GM21619 (cell line): ENCODE data around the gene DSCAML1.

Experiments used
- ATAC-seq: cut with Tn5 transposase; IDR thresholded peaks from one replicate; pipeline ENCODE4 v1.9.1; 2021; ENCODE audit not compliant: unreplicated experiment

Gene DSCAML1

DNA sequence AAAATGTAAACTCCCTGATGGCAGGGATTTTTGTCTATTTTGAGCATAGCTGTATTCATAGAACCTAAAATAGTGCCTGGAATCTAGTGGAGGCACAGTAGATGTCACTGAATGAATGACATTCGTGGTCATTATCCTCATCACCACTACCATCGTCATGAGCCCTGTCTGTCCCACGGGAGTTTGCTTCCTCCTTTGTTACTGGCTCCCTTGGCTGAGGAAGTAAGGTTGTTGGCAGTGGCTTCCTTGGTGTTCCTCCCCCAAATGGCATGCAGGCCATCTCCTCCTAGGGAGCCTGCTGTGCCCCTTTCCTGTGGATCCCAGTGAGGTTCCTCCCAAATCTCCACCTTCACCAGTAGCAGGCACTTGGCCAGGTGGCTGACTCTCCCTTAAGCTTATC, 286.4 kb downstream of the DSCAML1 start:
- ATAC-seq: no peak

DNA sequence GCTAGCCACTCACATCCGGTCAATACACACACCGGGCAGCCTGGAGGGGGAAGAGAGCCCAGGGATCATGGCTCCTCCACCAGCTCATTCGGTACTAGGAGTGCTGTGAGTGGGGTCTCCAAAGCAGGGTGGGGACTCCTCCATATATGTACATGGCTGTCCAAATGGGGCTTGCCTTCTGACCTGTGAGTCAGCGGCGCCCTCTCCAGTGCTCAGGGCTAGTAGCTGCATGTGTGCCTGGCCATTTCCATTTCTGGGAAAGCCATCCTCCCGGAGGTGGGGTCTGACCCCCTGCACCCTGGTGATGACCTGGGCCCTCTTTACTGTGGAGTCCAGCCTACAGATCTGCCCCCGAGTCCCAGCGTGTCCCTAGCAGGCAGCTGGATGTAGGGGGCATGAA, 287.5 kb downstream of the DSCAML1 start:
- no peak for ATAC-seq

DNA sequence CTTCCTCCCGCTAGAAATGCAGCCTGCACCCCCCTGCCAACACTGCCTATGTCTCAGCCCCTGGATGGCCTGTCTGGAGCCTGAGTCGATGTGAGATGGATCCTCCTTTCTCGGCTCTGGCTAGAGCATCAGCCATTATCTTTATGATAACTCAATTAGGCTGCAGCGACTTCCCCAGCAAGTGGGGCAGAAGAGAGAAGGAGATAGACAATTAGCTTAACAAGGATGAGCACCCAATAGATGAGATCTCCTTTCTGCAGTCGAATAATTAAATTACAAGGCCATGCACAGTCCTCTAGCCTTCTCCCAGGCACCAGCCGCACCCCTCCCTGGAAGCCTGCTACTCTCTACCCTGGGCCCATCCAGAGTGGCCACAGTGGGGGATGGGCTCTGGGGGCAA, 290.0 kb downstream of the DSCAML1 start:
- ATAC-seq: no peak

DNA sequence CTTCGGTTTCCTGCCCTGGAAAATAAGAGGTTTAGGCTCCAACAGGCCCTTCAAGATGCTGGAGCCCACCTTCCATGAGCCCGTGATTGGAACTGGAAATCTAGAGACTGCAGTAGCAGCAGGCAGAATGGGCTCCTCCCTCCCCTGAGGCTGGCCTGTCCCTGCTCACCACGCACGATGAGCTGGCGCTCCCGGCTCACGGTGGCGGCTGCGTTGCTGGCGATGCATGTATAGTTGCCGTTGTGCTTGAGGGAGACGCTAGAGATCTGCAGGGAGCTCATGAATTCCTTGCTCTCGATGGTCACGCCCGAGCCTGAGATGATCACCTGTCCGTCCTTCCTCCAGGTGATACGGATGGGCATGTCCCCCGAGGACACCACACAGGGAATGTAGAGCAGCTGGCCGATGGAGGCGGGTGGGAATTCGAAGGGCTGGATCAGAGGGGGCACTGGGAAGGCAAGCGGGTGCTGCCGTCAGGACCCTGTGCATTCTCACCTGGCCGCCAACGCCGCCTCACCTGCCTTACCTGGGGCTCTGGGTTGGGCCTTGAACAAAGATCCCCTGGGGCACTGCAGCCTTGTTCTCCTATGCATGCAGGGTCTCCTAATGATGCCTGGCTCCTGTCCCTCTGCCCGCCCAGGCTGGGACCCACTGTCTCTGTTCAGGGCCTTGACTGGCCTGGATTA, 291.6 kb downstream of the DSCAML1 start:
- ATAC-seq: no peak

DNA sequence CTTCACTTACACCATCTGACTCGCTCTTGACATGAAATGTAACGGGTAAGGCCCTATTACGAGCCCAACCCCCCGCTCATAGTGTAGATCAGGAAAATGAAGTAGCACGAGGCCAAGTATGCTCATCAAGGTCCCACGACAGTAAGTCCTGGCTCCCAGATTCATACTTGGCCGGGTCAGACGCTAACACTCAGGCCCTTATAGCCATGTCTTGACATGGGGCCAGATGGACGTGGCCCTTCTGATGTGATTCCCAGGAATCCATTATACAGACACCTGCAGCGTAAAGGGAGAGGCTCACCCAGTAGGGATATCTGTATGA, 294.3 kb downstream of the DSCAML1 start:
- ATAC-seq: no peak

DNA sequence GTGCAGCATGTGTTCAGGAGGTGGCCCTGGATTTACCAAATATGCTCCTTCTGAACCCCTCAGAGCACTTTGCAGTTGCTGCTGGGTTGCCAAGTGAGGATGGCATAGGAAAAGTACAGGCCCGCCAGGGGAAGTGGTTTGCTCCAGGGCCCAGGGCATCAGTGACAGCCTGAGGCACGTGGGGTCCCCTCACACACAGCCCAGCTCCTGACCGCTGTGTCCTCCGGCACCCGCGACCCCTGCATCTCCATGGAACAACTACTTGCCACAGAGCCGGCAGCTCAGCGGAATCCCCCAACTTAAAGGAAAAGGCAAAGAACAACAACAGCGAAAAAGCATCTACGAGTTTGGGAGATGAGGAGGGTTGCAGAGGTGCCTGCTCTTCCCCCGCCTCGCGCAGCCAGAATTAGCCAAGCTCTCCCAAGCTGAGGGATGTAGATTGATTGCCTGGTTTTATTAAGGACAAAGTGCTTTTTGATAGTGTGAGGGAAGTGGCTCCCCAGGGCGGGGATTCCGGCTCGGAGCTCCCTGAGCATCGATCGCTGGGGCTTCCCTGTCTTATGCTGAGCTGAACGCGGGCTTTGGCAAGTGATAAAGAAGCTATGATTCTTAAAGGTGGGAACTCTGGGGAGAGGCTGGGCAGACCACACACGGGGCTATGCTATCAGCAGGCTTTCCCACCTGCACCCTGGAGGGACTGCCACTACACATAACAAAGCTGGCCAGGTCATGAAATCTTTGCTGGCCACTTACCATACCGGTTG, 294.8 kb downstream of the DSCAML1 start:
- ATAC-seq: no peak

DNA sequence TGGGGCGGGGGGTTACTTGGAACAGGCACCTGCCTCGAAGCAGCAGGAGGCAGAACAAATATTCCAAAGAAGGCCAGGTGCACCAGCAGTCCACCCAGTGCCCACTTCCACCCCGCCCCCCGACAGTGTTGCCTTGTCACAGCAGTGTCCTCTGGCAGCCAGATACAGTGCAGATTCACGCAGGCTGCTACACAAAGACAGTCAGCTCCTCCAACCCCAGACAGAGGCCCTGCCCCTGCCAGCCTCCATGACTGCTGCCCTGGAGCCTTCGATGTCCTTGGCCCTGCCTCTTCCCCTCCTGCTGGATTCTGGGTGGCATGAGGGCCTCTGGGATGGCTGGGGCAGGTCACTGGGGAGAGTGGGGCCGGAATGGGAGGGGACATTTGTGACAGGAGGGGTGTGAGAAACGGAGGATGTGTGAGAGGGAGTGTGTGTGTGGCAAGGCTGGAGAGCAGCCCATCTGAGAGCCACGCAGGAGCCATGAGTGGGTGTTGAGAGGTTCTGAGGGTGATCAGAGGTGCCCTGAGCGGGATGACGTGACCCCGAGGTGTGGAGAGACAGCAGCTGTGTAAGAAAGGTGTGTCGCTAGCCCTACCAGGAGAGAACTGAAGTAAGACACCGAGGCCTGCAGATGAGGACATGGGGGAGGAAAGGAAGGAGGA, 295.6 kb downstream of the DSCAML1 start:
- no peak for ATAC-seq

DNA sequence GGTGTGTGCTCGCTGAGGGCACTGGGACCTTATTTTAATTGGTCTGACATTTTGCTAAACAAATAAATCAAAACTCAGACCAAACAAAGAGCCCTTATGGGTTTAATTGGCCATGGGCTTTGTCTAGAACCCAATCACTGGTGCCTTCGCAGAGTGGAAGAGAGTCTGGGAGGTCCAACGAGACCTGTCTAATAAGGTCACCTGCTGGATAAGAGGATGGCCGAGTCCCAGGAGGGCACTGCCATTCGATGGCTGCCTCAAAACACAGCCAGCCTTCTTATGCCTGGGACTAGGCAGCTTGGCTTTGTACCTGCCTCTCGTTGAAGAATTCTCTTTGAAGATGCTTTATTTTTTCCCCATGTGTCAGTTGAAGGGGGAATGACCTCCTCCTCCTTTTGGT, 298.2 kb downstream of the DSCAML1 start:
- no peak for ATAC-seq

DNA sequence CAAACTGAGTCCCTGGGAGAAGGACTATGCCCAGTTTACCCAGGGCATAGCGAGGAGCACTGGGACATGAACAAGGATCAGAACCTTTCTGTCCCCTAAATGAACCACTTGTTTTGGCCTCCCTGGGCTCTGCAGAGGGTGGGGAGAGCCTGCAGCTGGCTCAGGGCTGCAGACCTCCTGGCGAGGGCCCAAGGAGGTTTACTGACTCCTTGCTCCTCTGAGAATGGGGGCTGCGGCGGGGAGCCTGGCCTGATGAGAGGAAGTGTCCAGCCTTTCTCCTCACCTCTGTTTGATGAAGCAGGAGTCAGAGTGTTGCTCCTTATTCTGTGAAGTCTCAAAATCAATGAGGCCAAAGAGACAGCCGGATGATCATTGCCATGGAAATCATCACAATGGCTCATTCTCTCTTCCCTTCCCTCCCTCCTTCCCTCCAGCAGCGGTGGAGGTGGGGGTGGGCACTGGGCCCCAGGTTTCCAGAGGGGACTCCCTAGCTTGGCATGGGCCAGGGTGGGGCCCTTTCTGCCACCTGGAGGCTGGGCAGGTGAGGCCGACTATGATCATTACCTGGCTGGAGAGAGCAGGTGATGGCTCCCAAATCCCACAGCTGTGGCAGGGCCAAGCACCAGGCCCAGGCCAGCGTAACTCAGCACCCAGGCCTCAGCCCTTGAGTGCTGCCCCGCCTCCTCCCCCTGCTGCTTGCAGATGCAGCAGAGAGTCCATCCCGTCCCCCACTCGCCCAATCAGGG, 299.6 kb downstream of the DSCAML1 start:
- ATAC-seq: no peak

DNA sequence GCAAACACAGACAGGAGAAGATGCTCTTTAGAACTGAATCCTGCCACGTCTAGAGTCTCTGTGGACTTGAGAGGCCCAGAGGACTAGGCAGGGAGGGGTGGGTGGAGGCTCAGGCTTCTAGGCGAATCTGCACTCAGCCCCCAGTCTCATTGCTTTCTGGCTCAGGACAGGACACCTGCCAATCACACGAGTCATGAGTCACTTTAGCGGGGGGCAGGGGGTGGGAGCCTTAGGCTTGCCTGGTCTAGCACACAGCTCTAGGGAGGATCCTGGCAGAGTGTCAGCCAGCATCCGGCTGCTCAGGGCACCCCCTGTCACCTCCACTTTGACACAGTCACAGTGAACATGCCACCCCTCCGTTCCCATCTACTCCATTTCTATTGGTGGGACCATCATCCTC, 301.7 kb downstream of the DSCAML1 start:
- no peak for ATAC-seq

DNA sequence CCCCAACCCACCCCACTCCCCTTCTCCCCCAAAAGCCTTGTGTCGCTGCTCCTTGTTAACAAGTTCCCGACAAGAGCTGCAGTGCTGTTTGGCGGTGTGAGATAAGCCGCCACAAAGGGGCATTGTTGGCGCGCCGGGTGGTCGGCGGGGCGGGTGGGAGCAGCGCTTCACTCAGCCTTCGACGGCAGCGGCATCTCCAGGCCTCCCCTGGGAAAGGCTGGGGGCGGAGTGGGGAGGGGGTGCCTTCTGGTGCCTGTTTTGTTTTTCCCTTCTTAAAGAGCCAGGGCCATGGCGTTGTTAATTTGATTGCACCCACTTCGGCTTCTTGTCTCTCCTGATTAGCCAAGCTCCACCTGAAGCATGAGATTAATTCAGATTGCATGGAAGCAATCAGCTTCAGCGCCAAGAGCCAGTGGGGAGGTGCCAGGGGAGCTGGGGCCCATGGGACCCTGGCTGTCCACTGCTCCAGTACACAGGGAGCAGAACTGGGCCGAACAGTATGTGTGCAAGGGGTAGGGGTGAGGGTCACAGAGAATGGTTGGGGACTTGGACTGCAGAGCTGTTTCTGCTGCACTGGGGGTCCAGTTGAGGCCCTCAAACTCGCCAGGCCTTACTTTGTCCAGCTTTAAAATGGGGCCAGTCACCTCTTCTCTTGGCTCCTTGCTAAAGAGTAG, 304.3 kb downstream of the DSCAML1 start:
- no peak for ATAC-seq

DNA sequence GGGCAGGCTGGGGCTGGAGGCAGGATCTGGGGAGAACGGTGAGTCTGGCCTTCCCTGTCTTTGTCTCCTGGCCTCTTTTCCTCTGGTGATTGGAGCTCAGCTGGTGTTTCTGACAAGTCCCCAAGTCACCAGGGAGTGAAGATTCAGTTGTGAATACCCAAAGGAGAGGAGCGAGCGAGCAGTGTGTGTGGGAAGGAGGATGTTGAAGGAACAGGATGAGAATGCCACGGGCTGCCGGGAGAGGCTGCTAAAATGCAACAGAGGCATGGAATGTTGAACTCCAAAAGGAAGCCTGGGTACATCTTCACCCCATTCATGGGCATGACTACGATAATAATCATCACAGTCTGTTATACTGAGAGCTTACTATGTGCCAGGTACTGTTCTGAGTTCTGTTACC, 306.1 kb downstream of the DSCAML1 start:
- ATAC-seq: no peak

DNA sequence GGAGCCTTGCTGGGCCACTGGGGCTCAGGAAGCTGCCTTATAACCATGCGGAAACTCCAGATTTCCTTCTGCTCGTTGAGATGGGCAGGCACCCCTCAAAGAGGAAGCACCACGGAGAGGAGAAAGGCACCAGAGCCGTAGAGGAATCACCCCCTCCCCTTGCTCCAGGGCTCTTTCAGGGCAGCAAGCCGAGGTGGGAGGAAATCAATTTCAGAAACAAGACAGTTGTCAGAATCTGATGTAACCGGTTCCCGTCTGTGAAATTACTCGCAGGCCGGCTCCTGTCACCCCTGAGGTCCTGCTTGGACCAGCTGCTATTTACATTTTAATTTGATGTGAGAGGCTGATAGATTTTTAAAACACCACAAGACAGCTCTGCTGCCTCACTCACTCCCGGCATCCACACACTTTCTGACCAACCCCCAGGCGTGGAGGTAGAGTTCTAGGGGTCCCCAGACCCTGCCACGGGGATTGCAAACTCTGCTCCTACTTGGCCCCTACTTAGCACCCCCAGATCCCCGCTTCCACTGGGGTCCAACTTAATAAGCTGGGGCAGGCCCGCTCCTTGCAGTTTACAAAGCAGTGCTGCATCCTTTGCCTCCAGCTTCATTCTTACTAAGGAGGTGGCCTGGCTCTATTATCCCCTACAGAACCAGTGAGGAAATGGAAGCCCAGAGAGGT, 306.9 kb downstream of the DSCAML1 start:
- ATAC-seq: no peak

DNA sequence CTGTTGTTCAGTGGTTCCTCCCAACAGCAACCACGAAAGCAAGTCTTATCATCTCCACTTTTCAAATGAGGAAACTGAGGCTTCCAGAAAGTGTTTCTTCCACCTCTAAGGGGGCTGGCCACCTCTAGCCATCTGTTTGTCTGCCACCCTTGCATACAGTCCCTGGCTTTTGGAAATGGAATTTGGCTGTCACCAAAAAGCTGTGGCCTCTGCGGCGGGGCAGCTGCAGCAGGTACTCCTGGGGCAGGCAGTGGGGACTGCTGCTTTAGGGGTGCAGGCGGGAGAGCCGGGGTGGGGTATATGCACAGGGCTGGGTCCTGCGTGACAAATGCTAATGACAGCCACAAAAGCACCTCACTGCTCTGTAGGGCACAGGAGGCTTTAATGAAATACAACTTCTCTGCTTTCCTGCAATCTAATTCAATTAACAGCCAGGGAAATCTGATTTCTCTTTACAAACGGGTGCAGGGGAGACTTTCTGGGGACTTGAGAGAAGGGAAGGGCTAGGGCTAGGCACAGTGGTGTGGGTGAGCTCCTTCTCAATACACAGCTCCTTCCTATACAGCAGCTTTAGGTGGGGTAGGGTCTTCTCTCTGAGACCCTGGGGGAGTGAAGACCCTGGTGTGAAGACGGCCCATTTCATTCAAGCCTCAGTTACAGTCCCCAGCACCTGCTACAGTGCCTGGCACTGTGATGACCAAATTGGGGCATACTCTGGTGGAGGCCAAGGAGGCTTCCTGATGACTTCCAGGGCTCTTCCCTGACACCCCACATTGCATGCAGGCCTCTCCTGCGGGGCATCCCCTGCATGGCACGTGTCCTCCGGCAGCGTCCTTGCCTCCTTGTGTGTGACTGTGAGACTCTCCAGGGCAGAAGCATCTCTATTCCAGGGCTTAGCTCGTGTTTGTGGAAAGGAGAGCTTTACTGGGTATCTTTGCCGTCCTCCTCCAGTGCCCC, 307.7 kb downstream of the DSCAML1 start:
- no peak for ATAC-seq

DNA sequence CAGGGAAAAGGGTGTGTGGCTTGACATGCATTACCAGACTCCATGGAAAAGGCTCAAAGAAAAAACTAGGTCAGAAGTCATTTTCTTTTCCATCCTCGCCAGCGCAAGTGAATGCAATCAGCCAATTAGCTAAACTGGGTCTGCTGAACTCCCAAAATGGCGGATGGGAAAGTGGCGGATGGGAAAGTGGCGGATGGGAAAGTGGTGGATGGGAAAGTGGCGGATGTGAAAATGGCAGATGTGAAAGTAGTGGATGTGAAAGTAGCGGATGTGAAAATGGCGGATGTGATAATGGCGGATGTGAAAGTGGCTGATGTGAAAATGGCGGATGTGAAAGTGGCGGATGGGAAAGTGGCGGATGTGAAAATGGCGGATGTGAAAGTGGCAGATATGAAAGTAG, 311.0 kb downstream of the DSCAML1 start:
- ATAC-seq: no peak

DNA sequence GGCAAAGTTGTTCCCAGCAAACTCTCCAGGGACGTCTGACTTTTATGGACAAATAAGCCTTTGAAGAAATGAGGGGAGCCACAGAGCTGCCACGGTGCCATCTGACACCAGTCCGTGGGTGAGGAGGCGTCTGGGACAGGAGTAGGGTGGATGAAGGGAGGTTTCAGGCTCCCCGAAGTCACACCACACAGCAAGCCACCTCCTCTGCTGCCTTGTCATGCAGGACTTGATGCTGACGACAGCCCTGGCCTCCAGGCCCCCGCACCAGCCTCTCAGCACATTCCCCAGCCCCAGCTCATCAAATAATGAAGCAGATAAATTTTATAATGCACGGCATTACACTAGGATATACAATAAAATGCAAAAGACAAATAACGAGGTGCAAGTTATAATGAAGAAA, 312.9 kb downstream of the DSCAML1 start:
- ATAC-seq: no peak

DNA sequence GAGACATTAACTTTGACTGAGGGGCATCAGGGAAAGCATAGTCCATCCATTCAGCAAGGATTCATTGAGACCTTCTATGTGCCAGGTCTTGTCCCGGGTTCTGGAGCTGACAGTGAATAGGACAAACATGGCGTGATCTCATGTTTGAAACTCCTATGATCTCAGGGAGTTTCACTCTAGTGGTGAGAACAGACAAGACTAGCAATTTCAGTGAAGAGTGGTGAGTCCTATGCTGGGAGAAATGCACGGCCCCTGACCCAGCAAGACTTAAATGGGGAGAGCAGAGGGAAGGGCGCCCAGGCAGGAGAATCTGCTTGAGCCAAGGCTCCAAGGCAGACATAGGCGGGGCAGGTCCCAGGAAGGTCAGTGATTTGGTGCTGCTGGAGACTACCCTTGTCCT, 313.6 kb downstream of the DSCAML1 start:
- no peak for ATAC-seq

DNA sequence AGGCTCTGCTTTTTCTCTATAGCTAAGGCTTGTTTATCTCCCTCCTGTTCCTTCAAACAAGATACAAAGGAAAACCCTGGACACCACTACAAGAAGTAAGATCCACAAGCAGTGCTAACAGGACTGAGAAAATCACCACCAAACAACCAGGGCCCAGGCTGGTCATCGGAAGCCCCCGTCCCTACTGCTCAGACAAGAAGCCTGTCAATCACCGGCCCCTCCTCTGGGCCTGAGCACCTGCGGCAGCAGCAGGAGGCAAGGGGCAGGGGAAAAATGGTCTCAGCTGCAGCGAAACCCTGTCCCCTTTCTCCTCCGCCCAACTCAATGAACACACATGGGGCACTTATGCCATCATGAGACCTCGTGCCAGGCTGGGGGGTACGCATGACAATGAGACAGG, 314.1 kb downstream of the DSCAML1 start:
- ATAC-seq: no peak

DNA sequence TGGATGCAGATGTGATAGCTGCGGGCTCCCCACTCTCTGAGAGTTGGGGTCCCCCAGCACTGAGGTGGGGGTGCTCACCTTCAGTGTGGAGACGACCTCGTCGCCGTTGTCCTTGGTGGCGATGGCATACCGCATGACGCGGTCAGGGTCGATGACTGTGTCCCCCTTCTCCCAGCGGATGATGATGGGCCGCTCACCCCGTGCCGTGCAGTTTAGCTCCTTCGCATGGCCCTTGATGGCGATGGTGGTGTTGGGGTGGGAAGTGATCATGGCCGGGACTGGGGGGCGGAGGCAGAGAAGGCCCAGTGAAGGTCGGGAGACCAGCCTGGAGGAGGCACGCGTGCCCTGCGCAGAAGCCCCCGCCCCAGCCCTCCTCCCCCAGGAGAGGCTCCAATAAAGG, 315.1 kb downstream of the DSCAML1 start:
- no peak for ATAC-seq
